ENCODE data around the gene CENPV. TPM values are rescaled to one million over a fixed set of nuclear protein-coding genes. Genes with fewer than 3 reads are reported as not detected.

Gene CENPV
- total and polyA plus RNA-seq, 8 donors = 7.6 to 26.1 (median 9.8) TPM

DNA sequence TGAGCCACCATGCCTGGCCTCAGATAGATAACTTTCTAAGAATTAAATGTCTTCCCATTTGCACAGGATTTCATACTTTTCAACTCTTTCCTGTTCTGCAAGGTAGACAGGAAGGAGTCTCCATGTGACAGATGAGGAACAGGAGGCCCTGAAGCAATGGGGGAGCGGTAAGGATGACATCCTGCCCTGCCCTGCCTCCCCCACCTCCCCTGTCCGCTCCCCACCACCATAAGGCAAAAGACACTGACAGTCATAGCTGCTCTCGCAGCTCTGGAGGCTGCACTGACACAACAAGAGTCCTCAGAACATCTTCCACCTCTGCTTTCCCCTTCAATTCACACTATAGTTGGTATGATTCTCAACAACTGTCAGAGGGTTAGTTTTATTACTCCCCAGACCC is 9.7 kb downstream of the CENPV start:
- H3K4me1 ChIP-seq = no peaks in the 10 kb centered on the region
- no peaks in the 10 kb centered on the region for H3K36me3 ChIP-seq
- no peak overlapping the region for H3K27ac ChIP-seq
- no peak overlapping the region for H3K4me3 ChIP-seq
- TF ChIP-seq, protein P1, sequence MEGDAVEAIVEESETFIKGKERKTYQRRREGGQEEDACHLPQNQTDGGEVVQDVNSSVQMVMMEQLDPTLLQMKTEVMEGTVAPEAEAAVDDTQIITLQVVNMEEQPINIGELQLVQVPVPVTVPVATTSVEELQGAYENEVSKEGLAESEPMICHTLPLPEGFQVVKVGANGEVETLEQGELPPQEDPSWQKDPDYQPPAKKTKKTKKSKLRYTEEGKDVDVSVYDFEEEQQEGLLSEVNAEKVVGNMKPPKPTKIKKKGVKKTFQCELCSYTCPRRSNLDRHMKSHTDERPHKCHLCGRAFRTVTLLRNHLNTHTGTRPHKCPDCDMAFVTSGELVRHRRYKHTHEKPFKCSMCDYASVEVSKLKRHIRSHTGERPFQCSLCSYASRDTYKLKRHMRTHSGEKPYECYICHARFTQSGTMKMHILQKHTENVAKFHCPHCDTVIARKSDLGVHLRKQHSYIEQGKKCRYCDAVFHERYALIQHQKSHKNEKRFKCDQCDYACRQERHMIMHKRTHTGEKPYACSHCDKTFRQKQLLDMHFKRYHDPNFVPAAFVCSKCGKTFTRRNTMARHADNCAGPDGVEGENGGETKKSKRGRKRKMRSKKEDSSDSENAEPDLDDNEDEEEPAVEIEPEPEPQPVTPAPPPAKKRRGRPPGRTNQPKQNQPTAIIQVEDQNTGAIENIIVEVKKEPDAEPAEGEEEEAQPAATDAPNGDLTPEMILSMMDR (IDR thresholded peaks at IDR 0.05) = no peak
- intact Hi-C loops (cut with DNase I) = no loop called here
- FAIRE-seq = no peak
- no peaks in the 10 kb centered on the region for H3K9me3 ChIP-seq
- ATAC-seq = no peak
- 96 to 100% methylated on average over 3 of the region's 3 CpGs for WGBS, 2 donors
- DNase-seq = no peak
- H3K27me3 ChIP-seq = no peaks in the 10 kb centered on the region

DNA sequence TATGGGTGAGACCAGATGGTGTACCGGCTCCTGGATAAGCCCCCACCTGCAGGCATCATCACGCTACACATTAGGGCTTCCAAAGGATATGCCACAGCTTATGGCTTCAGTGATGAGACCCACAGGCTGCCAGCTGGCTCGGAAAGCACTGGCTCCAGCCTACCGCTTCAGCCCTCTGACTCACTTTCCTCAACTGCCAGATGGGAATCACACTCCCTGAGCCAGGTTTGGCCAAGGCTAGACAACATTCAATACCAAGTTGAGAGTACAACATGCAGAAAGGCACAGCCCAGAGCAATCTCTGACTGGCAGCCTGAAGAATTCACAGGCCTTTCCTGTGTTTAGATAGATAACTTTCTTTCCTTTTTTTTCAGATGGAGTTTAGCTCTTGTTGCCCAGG is 10.3 kb downstream of the CENPV start:
- no peaks in the 10 kb centered on the region for H3K36me3 ChIP-seq
- FAIRE-seq = no peak
- H3K9me3 ChIP-seq = no peaks in the 10 kb centered on the region
- intact Hi-C loops (cut with DNase I) = no loop called here
- no peaks in the 10 kb centered on the region for H3K27me3 ChIP-seq
- ATAC-seq = no peak
- H3K27ac ChIP-seq = no peak overlapping the region
- 95 to 100% methylated on average over 4 of the region's 4 CpGs for WGBS, 2 donors
- TF ChIP-seq, protein P1 (IDR thresholded peaks at IDR 0.05) = no peak
- H3K4me3 ChIP-seq = no peak overlapping the region
- H3K4me1 ChIP-seq = no peaks in the 10 kb centered on the region
- DNase-seq = no peak

DNA sequence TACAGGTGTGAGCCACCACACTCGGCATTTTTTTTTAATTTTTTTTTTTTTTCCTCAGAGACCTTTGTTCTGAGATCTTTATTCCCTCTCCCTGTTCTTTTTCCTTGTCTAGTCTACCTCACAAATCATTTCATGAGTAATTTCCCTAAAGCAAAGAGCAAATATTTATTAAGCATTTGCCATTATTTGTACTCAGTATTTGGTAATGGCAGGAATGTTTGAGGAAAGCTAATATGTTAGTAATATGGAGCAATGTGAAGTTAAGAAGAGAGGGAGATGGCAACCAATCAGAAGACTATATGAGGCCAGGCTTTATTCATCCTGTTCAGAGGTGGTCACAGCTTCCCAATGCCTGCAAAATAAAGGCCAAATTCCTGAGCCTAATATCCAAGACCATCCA is 13.3 kb downstream of the CENPV start:
- no peak overlapping the region for H3K27ac ChIP-seq
- no peak overlapping the region for H3K4me3 ChIP-seq
- no peaks in the 10 kb centered on the region for H3K27me3 ChIP-seq
- intact Hi-C loops (cut with DNase I) = no loop called here
- ATAC-seq (peak in 2 of 4 donors; percentile 38 to 77), DNase-seq (no peak), FAIRE-seq (no peak)
- no peaks in the 10 kb centered on the region for H3K36me3 ChIP-seq
- no peaks in the 10 kb centered on the region for H3K9me3 ChIP-seq
- TF ChIP-seq, protein P1 (IDR thresholded peaks at IDR 0.05) = no peak
- 62 to 94% methylated on average over 1 of the region's 1 CpG for WGBS, 2 donors
- no peaks in the 10 kb centered on the region for H3K4me1 ChIP-seq

DNA sequence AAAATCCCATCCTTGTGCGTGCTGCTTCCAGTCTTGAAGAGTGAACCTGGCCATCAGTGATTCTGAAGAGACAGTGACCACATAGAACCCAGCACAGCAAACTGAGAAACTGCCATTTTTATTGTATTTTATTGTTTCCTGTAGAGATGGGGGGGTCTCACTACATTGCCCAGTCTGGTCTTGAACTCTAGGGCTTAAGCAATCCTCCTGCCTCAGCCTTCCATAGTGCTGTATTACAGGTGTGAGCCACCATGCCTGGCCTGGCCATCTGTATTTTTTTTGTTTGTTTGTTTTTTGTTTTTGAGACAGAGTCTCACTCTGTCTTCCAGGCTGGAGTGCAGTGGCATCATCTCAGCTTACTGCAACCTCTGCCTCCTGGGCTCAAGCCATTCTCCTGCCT is 13.9 kb downstream of the CENPV start:
- 98 to 100% methylated on average over 1 of the region's 1 CpG for WGBS, 2 donors
- Histone ChIP-seq H3K4me3 (no peak overlapping the region), H3K36me3 (no peaks in the 10 kb centered on the region), H3K27me3 (no peaks in the 10 kb centered on the region), H3K9me3 (no peaks in the 10 kb centered on the region), H3K27ac (no peak overlapping the region), H3K4me1 (no peaks in the 10 kb centered on the region)
- TF ChIP-seq, protein P1 (IDR thresholded peaks at IDR 0.05) = no peak
- FAIRE-seq (no peak), ATAC-seq (no peak), DNase-seq (no peak)
- intact Hi-C loops (cut with DNase I) = no loop called here

DNA sequence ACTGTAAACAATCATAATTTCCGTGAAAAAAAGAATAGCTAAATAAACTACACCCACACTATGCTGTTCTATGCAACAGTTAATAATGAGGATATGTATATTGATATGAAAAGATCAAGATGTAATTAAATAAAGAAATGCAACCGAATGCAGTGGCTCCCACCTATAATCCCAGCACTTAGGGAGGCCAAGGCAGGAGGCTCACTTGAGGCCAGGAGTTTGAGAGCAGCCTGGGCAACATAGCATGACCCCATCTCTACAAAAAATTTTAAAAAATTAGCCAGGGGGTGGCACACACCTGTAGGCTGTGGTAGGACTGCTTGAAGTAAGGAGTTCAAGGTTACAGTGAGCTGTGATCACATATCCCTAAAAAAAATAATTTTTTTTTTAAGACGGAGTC is 14.9 kb downstream of the CENPV start:
- TF ChIP-seq, protein P1 (IDR thresholded peaks at IDR 0.05) = no peak
- no peak overlapping the region for H3K27ac ChIP-seq
- no peak for FAIRE-seq
- H3K4me1 ChIP-seq = no peaks in the 10 kb centered on the region
- intact Hi-C loops (cut with DNase I) = no loop called here
- ATAC-seq = no peak
- no peak overlapping the region for H3K4me3 ChIP-seq
- H3K27me3 ChIP-seq = no peaks in the 10 kb centered on the region
- H3K9me3 ChIP-seq = no peaks in the 10 kb centered on the region
- H3K36me3 ChIP-seq = no peaks in the 10 kb centered on the region
- DNase-seq = no peak
- 86 to 94% methylated on average over 3 of the region's 3 CpGs for WGBS, 2 donors

Data from pancreas (tissue), 10 donors.